ENCODE results near the gene MSH6.

Gene MSH6

DNA sequence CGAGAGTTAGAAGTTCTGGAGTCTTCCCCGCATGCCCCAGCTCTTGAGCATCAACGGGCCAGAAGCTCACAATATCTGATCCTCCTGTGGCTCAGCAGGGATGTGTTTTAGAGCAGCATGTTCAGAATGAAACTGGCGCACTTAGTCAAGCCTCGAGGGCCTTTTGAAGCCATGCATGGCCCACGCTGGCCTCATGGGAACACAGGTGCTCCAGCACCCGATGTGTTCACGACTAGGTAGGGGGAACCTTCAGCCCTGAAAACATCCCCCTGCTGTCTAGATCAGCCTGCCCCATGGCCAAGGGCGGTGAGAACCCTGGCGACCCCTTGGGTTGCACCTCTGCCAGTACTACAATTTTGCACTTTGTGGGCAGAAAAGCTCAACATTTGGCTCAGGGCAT, 32.8 kb downstream of the MSH6 start:
- H3K4ac ChIP-seq (ENCODE audit: low read depth, low read length) = no peak overlapping the region
- H3K4me2 ChIP-seq (ENCODE audit: low read length) = no peak overlapping the region
- no peak overlapping the region for H3K18ac ChIP-seq (ENCODE audit: low read length)
- no peak for DNase-seq
- H3K27ac ChIP-seq (ENCODE audit: low read depth, low read length) = no peak overlapping the region
- H3K79me1 ChIP-seq (ENCODE audit: low read length) = no peaks in the 10 kb centered on the region
- no peaks in the 10 kb centered on the region for H3K79me2 ChIP-seq (ENCODE audit: control insufficient read depth, insufficient read depth, low read length)
- H3K23ac ChIP-seq (ENCODE audit: low read length) = no peak overlapping the region
- no peaks in the 10 kb centered on the region for H3K27me3 ChIP-seq (ENCODE audit: insufficient read depth, low read length, poor library complexity)
- H3K36me3 ChIP-seq (ENCODE audit: control insufficient read depth, insufficient read depth, low read length) = no peaks in the 10 kb centered on the region
- H2BK15ac ChIP-seq (replicated peaks; ENCODE audit: low read depth) = no peak overlapping the region
- H3K9ac ChIP-seq (ENCODE audit: low read length) = no peak overlapping the region
- H3K4me3 ChIP-seq (ENCODE audit: low read length) = no peak overlapping the region
- no peaks in the 10 kb centered on the region for H3K4me1 ChIP-seq (ENCODE audit: control insufficient read depth, low read depth, low read length)
- no peak overlapping the region for H2BK5ac ChIP-seq (ENCODE audit: low read length)
- H2BK120ac ChIP-seq (ENCODE audit: low read depth, low read length) = no peak overlapping the region
- no peak overlapping the region for H3K56ac ChIP-seq (ENCODE audit: low read length)
- H2AK5ac ChIP-seq (ENCODE audit: low read length) = no peak overlapping the region
- no CpG with 5 or more reads among the region's 10 CpGs for WGBS (ENCODE audit: extremely low coverage, insufficient coverage, low lambda C conversion rate)
- H4K5ac ChIP-seq (ENCODE audit: low read length) = no peak overlapping the region
- H4K8ac ChIP-seq (ENCODE audit: low read depth, low read length) = no peak overlapping the region

DNA sequence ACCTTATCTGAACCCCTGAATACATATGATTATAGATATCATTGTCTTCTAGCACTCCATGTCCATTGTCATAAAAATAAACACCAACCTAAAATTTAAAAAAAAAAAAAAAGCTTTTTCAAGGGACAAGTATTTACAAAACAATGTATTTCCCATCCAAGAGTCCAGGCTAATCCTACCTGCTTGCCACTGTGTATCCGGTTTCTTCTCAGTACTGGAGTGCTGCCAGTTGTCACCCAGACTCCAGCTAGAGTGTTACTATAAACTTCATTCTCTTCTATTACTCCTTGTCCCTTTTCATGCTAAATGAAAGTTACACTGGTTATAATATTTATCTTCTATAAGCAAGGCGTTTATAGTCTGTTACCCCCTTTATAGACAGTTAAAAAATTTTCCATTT, 35.8 kb downstream of the MSH6 start:
- no peak overlapping the region for H4K5ac ChIP-seq (ENCODE audit: low read length)
- no peak overlapping the region for H2AK5ac ChIP-seq (ENCODE audit: low read length)
- H3K4me3 ChIP-seq (ENCODE audit: low read length) = no peak overlapping the region
- no peak overlapping the region for H3K56ac ChIP-seq (ENCODE audit: low read length)
- no peak overlapping the region for H2BK15ac ChIP-seq (replicated peaks; ENCODE audit: low read depth)
- H3K4me1 ChIP-seq (ENCODE audit: control insufficient read depth, low read depth, low read length) = no peaks in the 10 kb centered on the region
- no peaks in the 10 kb centered on the region for H3K79me1 ChIP-seq (ENCODE audit: low read length)
- H3K4ac ChIP-seq (ENCODE audit: low read depth, low read length) = no peak overlapping the region
- WGBS (ENCODE audit: extremely low coverage, insufficient coverage, low lambda C conversion rate) = no CpG with 5 or more reads among the region's 2 CpGs
- H3K27ac ChIP-seq (ENCODE audit: low read depth, low read length) = no peak overlapping the region
- H3K79me2 ChIP-seq (ENCODE audit: control insufficient read depth, insufficient read depth, low read length) = no peaks in the 10 kb centered on the region
- no peak overlapping the region for H3K18ac ChIP-seq (ENCODE audit: low read length)
- no peak overlapping the region for H4K8ac ChIP-seq (ENCODE audit: low read depth, low read length)
- no peaks in the 10 kb centered on the region for H3K36me3 ChIP-seq (ENCODE audit: control insufficient read depth, insufficient read depth, low read length)
- no peak overlapping the region for H3K4me2 ChIP-seq (ENCODE audit: low read length)
- no peaks in the 10 kb centered on the region for H3K27me3 ChIP-seq (ENCODE audit: insufficient read depth, low read length, poor library complexity)
- no peak overlapping the region for H2BK5ac ChIP-seq (ENCODE audit: low read length)
- no peak overlapping the region for H3K23ac ChIP-seq (ENCODE audit: low read length)
- no peak for DNase-seq
- no peak overlapping the region for H2BK120ac ChIP-seq (ENCODE audit: low read depth, low read length)
- H3K9ac ChIP-seq (ENCODE audit: low read length) = no peak overlapping the region

DNA sequence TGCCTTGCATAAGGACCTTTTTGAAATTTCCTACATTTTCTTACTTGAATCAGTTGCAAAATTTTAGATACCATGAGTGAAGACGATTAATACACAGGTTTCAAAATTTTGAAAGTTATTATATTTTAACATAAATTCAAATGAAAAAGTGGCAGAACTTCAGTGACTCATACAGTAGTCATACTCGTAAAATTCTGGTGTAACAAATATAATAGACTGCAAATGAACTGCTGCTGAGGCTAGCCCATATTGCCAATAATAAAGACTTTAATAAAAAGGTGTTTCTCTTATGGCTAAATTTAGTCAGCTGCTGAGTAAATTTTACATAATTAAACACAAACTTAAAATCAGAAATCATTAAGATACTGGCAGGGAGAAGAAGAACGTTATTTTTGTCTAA, 36.9 kb downstream of the MSH6 start:
- Histone ChIP-seq H3K4me2 (ENCODE audit: low read length) (no peak overlapping the region), H3K56ac (ENCODE audit: low read length) (no peak overlapping the region), H3K27ac (ENCODE audit: low read depth, low read length) (no peak overlapping the region), H2AK5ac (ENCODE audit: low read length) (no peak overlapping the region), H3K79me1 (ENCODE audit: low read length) (no peaks in the 10 kb centered on the region), H3K18ac (ENCODE audit: low read length) (no peak overlapping the region), H2BK120ac (ENCODE audit: low read depth, low read length) (no peak overlapping the region), H3K4ac (ENCODE audit: low read depth, low read length) (no peak overlapping the region), H2BK15ac (replicated peaks; ENCODE audit: low read depth) (no peak overlapping the region), H3K79me2 (ENCODE audit: control insufficient read depth, insufficient read depth, low read length) (no peaks in the 10 kb centered on the region), H2BK5ac (ENCODE audit: low read length) (no peak overlapping the region), H3K36me3 (ENCODE audit: control insufficient read depth, insufficient read depth, low read length) (no peaks in the 10 kb centered on the region), H3K9ac (ENCODE audit: low read length) (no peak overlapping the region), H3K4me1 (ENCODE audit: control insufficient read depth, low read depth, low read length) (no peaks in the 10 kb centered on the region), H4K5ac (ENCODE audit: low read length) (no peak overlapping the region), H4K8ac (ENCODE audit: low read depth, low read length) (no peak overlapping the region), H3K27me3 (ENCODE audit: insufficient read depth, low read length, poor library complexity) (no peaks in the 10 kb centered on the region), H3K4me3 (ENCODE audit: low read length) (no peak overlapping the region), H3K23ac (ENCODE audit: low read length) (no peak overlapping the region)
- no peak for DNase-seq
- WGBS (ENCODE audit: extremely low coverage, insufficient coverage, low lambda C conversion rate) = no CpG with 5 or more reads among the region's 3 CpGs

DNA sequence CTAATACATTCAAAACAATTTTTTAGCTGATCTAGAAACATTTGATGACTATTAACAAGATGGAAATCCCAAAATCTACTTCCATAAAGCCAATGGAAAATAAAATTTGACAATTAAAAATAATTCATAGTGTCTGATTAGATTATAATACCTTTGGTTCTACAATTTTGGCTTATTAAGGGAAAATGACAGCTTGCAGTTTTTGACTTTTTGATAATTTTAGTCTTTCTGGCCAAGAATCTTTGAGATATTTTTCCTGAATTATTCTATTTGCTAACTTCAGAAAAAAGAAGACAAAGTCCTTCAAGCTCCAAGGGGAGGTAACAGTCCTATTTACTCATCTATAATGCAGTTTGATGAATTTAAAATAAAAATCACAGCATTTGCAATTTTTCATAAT, 39.6 kb downstream of the MSH6 start:
- H2AK5ac ChIP-seq (ENCODE audit: low read length) = no peak overlapping the region
- H4K8ac ChIP-seq (ENCODE audit: low read depth, low read length) = no peak overlapping the region

DNA sequence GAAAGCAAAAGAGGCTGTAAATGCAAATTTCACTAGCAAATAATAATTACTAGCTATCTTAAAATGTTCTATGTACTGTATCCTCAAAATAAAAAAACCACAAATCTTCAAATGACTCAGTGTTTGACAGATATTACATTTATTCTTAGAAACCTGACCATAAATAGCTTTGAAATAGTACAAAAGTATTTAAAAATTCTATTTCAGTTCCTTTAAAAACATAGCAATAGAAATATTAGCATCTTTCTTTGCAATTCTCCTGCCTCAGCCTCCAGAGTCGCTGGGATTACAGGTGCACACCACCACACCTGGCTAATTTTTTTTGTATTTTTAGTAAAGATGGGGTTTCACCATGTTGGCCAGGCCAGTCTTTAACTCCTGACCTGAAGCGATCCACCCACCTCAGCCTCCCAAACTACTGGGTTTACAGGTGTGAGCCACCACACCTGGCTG, 50.6 kb downstream of the MSH6 start:
- Histone ChIP-seq H3K4me1 (ENCODE audit: control insufficient read depth, low read depth, low read length) (no peaks in the 10 kb centered on the region), H2BK15ac (replicated peaks; ENCODE audit: low read depth) (no peak overlapping the region), H3K4ac (ENCODE audit: low read depth, low read length) (no peak overlapping the region), H4K5ac (ENCODE audit: low read length) (no peak overlapping the region), H2BK5ac (ENCODE audit: low read length) (no peak overlapping the region), H2AK5ac (ENCODE audit: low read length) (no peak overlapping the region), H3K56ac (ENCODE audit: low read length) (no peak overlapping the region), H3K79me2 (ENCODE audit: control insufficient read depth, insufficient read depth, low read length) (no peaks in the 10 kb centered on the region), H3K27ac (ENCODE audit: low read depth, low read length) (no peak overlapping the region), H2BK120ac (ENCODE audit: low read depth, low read length) (no peak overlapping the region), H4K8ac (ENCODE audit: low read depth, low read length) (no peak overlapping the region), H3K9ac (ENCODE audit: low read length) (no peak overlapping the region), H3K23ac (ENCODE audit: low read length) (no peak overlapping the region), H3K27me3 (ENCODE audit: insufficient read depth, low read length, poor library complexity) (no peaks in the 10 kb centered on the region), H3K4me2 (ENCODE audit: low read length) (no peak overlapping the region), H3K4me3 (ENCODE audit: low read length) (no peak overlapping the region), H3K36me3 (ENCODE audit: control insufficient read depth, insufficient read depth, low read length) (peaks cover 2% of the 10 kb centered on the region), H3K18ac (ENCODE audit: low read length) (no peak overlapping the region), H3K79me1 (ENCODE audit: low read length) (no peaks in the 10 kb centered on the region)
- WGBS (ENCODE audit: extremely low coverage, insufficient coverage, low lambda C conversion rate) = no CpG with 5 or more reads among the region's 2 CpGs
- DNase-seq = no peak

More for the DNA sequence above, 39.6 kb downstream of the MSH6 start:
- Histone ChIP-seq H3K4me2 (ENCODE audit: low read length) (no peak overlapping the region), H3K79me2 (ENCODE audit: control insufficient read depth, insufficient read depth, low read length) (no peaks in the 10 kb centered on the region), H3K18ac (ENCODE audit: low read length) (no peak overlapping the region), H2BK120ac (ENCODE audit: low read depth, low read length) (no peak overlapping the region), H3K56ac (ENCODE audit: low read length) (no peak overlapping the region), H2BK5ac (ENCODE audit: low read length) (no peak overlapping the region), H2BK15ac (replicated peaks; ENCODE audit: low read depth) (no peak overlapping the region), H3K36me3 (ENCODE audit: control insufficient read depth, insufficient read depth, low read length) (no peaks in the 10 kb centered on the region), H4K5ac (ENCODE audit: low read length) (no peak overlapping the region), H3K27me3 (ENCODE audit: insufficient read depth, low read length, poor library complexity) (no peaks in the 10 kb centered on the region), H3K4me1 (ENCODE audit: control insufficient read depth, low read depth, low read length) (no peaks in the 10 kb centered on the region), H3K23ac (ENCODE audit: low read length) (no peak overlapping the region), H3K27ac (ENCODE audit: low read depth, low read length) (no peak overlapping the region), H3K9ac (ENCODE audit: low read length) (no peak overlapping the region), H3K4me3 (ENCODE audit: low read length) (no peak overlapping the region), H3K79me1 (ENCODE audit: low read length) (no peaks in the 10 kb centered on the region), H3K4ac (ENCODE audit: low read depth, low read length) (no peak overlapping the region)
- DNase-seq = no peak

DNA sequence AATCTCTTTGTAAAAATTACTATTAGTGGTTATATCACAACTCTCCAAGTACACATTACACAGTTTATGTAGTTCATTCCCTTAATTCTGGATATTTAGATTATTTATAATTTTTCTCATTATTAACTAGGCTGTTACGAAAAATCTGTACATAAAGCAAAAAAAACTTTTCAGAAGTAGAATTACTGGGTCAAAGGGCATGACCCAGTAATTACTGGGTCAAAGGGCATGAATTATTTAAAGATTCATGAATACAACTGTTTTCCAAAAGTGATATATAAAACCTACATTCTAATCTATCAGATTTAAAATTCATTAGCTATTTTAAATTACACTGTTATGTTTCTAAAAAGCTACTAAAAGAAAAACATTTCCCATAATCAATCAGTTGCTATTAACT, 55.3 kb downstream of the MSH6 start:
- WGBS (ENCODE audit: extremely low coverage, insufficient coverage, low lambda C conversion rate) = no CpG with 5 or more reads among the region's 1 CpG

More for the DNA sequence above, 55.3 kb downstream of the MSH6 start:
- Histone ChIP-seq H3K27me3 (ENCODE audit: insufficient read depth, low read length, poor library complexity) (no peaks in the 10 kb centered on the region), H2BK15ac (replicated peaks; ENCODE audit: low read depth) (no peak overlapping the region), H3K4me2 (ENCODE audit: low read length) (no peak overlapping the region), H3K36me3 (ENCODE audit: control insufficient read depth, insufficient read depth, low read length) (peaks cover 2% of the 10 kb centered on the region), H3K18ac (ENCODE audit: low read length) (no peak overlapping the region), H2BK5ac (ENCODE audit: low read length) (no peak overlapping the region), H3K4ac (ENCODE audit: low read depth, low read length) (no peak overlapping the region), H3K56ac (ENCODE audit: low read length) (no peak overlapping the region), H3K4me1 (ENCODE audit: control insufficient read depth, low read depth, low read length) (no peaks in the 10 kb centered on the region), H3K23ac (ENCODE audit: low read length) (no peak overlapping the region), H3K79me1 (ENCODE audit: low read length) (peaks cover 1% of the 10 kb centered on the region), H4K8ac (ENCODE audit: low read depth, low read length) (no peak overlapping the region), H2AK5ac (ENCODE audit: low read length) (no peak overlapping the region), H3K79me2 (ENCODE audit: control insufficient read depth, insufficient read depth, low read length) (peaks cover 5% of the 10 kb centered on the region), H3K4me3 (ENCODE audit: low read length) (no peak overlapping the region), H3K27ac (ENCODE audit: low read depth, low read length) (no peak overlapping the region), H2BK120ac (ENCODE audit: low read depth, low read length) (no peak overlapping the region), H3K9ac (ENCODE audit: low read length) (no peak overlapping the region), H4K5ac (ENCODE audit: low read length) (no peak overlapping the region)
- DNase-seq = no peak
